Measurements from ENCODE around the gene SMIM27.
"Not testable (repeated sequence)": the region's sequence is repeated elsewhere in the genome, so short reads cannot be mapped to it uniquely, and the experiment has no call there.

SMIM27 gene, protein sequence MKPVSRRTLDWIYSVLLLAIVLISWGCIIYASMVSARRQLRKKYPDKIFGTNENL

GRCh38 chr9:32552172-32552872 is at the start of gene SMIM27, which contains the start of gene TOPORS:
TSS of gene SMIM27 (plus strand) at chr9:32552327. CDS start at chr9:32552435, 108 bp downstream.
TSS of gene TOPORS (minus strand) at chr9:32552586. CDS start at chr9:32552436, 150 bp downstream.
- in situ Hi-C loops (cut with HindIII; ENCODE audit: low pct_ligation_motif_present, low pct_unique_long_range_greater_than_20kb, low sequenced_read_pairs): no loop called here
- DNase-seq: peak; percentile 87

- DNase-seq: no peak
- in situ Hi-C loops (cut with HindIII; ENCODE audit: low pct_ligation_motif_present, low pct_unique_long_range_greater_than_20kb, low sequenced_read_pairs): no loop called here
These were observed 49.7 kb upstream of the SMIM27 start for GRCh38 chr9:32502464-32502863.

DNA sequence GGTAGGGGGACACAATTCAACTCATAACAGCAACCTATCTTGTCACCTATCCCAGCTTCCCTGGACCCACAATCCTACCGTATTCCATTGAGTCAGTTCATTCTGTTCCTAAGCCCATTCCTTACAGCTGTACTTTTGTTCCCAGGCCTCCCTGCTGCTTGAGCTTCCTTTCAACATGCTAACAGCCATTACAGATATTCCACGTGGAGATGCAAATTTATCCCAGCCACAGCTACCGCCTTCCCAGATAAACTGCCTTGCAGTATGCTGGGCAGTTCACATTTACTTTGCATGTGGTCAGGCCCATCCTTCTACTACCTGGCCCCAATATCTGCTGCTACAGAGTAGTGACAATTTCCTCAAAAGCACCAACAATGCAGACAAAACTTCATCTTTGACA is 49.1 kb upstream of the SMIM27 start:
- no peak for DNase-seq
- in situ Hi-C loops (cut with HindIII; ENCODE audit: low pct_ligation_motif_present, low pct_unique_long_range_greater_than_20kb, low sequenced_read_pairs): no loop called here

GRCh38 chr9:32508728-32509127 is 43.4 kb upstream of the SMIM27 start:
- DNase-seq: no peak

GRCh38 chr9:32516241-32516640 is 35.9 kb upstream of the SMIM27 start:
- in situ Hi-C loops (cut with HindIII; ENCODE audit: low pct_ligation_motif_present, low pct_unique_long_range_greater_than_20kb, low sequenced_read_pairs): no loop called here

More at GRCh38 chr9:32508728-32509127, 43.4 kb upstream of the SMIM27 start:
- in situ Hi-C loops (cut with HindIII; ENCODE audit: low pct_ligation_motif_present, low pct_unique_long_range_greater_than_20kb, low sequenced_read_pairs): no loop called here

GRCh38 chr9:32518276-32518675 is 33.9 kb upstream of the SMIM27 start:
- DNase-seq: no peak
- in situ Hi-C loops (cut with HindIII; ENCODE audit: low pct_ligation_motif_present, low pct_unique_long_range_greater_than_20kb, low sequenced_read_pairs): no loop called here

More at GRCh38 chr9:32516241-32516640, 35.9 kb upstream of the SMIM27 start:
- DNase-seq: no peak

GRCh38 chr9:32523910-32524309 is 28.2 kb upstream of the SMIM27 start:
- in situ Hi-C loops (cut with HindIII; ENCODE audit: low pct_ligation_motif_present, low pct_unique_long_range_greater_than_20kb, low sequenced_read_pairs): no loop called here
- no peak for DNase-seq

GRCh38 chr9:32524558-32524891 is 27.6 kb upstream of the SMIM27 start:
- DNase-seq; in situ Hi-C loops (cut with HindIII; ENCODE audit: low pct_ligation_motif_present, low pct_unique_long_range_greater_than_20kb, low sequenced_read_pairs): not testable (repeated sequence)

- DNase-seq: peak; percentile 30
- in situ Hi-C loops (cut with HindIII; ENCODE audit: low pct_ligation_motif_present, low pct_unique_long_range_greater_than_20kb, low sequenced_read_pairs): no loop called here
These were observed 27.0 kb upstream of the SMIM27 start for GRCh38 chr9:32524892-32525708.

- in situ Hi-C loops (cut with HindIII; ENCODE audit: low pct_ligation_motif_present, low pct_unique_long_range_greater_than_20kb, low sequenced_read_pairs): no loop called here
These were observed 26.5 kb upstream of the SMIM27 start for GRCh38 chr9:32525709-32526030.

GRCh38 chr9:32526041-32526706 is 26.0 kb upstream of the SMIM27 start, which contains the start of gene RIGI:
TSS of gene RIGI (minus strand) at chr9:32526196. CDS start at chr9:32526166, 30 bp downstream.
- in situ Hi-C loops (cut with HindIII; ENCODE audit: low pct_ligation_motif_present, low pct_unique_long_range_greater_than_20kb, low sequenced_read_pairs): no loop called here
- peak; percentile 95 for DNase-seq

More at GRCh38 chr9:32525709-32526030, 26.5 kb upstream of the SMIM27 start:
- DNase-seq: no peak

DNA sequence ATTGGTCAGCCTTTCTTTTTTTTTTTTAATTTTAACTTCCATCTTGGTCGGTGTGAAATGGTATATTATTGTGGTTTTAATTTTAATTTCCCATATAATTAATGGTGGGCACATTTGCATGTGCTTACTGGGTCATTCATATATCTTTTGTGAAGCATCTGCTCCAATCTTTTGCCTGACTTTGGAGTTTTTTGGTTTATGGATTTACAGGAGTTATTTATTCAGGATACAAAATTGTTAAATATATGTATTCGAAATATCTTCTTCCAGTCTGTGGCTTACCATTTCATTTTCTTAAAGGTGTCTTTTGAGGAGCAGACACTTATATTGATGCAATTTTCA is 25.4 kb upstream of the SMIM27 start:
- DNase-seq: no peak
- in situ Hi-C loops (cut with HindIII; ENCODE audit: low pct_ligation_motif_present, low pct_unique_long_range_greater_than_20kb, low sequenced_read_pairs): no loop called here

DNA sequence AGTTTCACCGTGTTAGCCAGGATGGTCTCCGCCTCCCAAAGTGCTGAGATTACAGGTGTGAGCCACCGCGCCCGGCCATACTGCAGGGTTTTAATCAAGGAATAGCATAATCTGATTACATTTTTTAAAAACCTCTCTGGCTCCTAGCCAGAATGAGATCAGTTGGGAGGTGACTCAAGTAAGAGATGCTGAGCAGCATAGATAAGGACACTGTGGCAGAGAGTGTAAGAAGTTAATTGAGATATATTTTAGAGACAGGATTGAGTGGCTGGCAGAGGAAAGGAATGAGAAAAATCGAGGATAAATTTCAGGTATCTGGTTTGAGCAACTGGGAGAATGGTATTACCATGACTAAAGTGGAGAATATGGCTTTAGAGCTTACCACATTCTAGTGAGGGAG is 18.8 kb upstream of the SMIM27 start:
- in situ Hi-C loops (cut with HindIII; ENCODE audit: low pct_ligation_motif_present, low pct_unique_long_range_greater_than_20kb, low sequenced_read_pairs): no loop called here
- DNase-seq: no peak

DNA sequence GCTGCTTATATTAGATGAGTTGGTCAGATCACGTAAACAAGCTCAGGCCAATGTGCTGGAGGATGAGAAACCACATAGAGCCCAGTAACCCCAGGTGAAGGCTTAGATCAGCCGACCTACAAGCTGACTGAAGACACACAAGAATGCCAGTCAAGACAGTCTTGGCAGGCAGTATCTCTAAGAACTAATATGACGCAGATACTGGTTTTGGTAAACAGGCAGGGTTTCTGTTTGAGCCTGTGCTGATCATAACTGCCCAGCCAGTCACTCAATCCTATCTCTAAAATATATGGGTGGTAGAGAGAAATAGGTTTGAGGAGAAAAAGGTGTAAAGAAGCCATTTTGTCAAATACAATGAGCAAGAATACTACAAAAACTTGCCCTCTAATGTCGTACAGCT is 18.3 kb upstream of the SMIM27 start:
- in situ Hi-C loops (cut with HindIII; ENCODE audit: low pct_ligation_motif_present, low pct_unique_long_range_greater_than_20kb, low sequenced_read_pairs): no loop called here
- no peak for DNase-seq

DNA sequence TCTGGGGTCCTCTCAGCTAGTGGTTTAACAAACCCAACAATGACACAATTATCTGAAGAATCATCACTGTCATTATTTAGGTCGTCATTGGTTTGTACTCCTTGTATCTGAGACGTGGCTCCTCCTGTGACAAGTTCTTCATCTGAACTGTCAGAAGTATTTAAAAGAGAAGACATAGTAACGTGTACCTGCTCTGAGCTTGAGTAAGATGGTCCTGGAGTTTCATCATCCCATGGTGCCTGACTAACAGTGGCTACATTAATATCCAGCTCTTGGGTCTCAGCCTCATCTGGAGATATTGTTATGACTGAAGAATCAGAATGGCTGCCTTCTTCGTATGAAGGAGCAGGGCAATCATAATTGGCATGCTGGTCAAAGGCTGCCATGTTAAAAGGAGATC is 9.1 kb upstream of the SMIM27 start:
- in situ Hi-C loops (cut with HindIII; ENCODE audit: low pct_ligation_motif_present, low pct_unique_long_range_greater_than_20kb, low sequenced_read_pairs): no loop called here
- DNase-seq: no peak

GRCh38 chr9:32545884-32546283 is 6.2 kb upstream of the SMIM27 start:
- in situ Hi-C loops (cut with HindIII; ENCODE audit: low pct_ligation_motif_present, low pct_unique_long_range_greater_than_20kb, low sequenced_read_pairs): no loop called here
- DNase-seq: no peak

GRCh38 chr9:32548213-32548612 is 3.9 kb upstream of the SMIM27 start:
- DNase-seq; in situ Hi-C loops (cut with HindIII; ENCODE audit: low pct_ligation_motif_present, low pct_unique_long_range_greater_than_20kb, low sequenced_read_pairs): not testable (repeated sequence)

DNA sequence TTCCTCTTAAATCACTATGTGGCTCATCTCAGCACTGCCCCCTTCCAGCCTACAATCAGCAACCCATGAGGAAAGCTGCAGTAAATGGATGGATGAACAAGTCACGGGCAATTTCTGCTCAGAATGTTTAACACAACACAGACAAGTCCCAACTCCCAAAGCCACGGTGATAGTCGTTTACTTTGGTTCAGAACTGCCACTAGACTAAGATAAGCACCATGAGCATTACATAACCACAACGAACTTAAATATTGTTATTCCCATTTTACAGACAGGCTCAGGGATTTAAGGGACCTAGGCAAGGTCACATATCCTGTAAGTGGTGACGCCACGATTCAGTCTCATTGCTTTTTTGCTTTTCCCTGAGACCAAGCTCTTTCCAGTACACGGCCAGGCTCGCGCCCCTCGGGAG is 2.0 kb upstream of the SMIM27 start:
- DNase-seq: peak; percentile 39
- in situ Hi-C loops (cut with HindIII; ENCODE audit: low pct_ligation_motif_present, low pct_unique_long_range_greater_than_20kb, low sequenced_read_pairs): no loop called here

GRCh38 chr9:32550562-32551275 is 1.4 kb upstream of the SMIM27 start:
- DNase-seq: peak; percentile 90
- in situ Hi-C loops (cut with HindIII; ENCODE audit: low pct_ligation_motif_present, low pct_unique_long_range_greater_than_20kb, low sequenced_read_pairs): no loop called here
